HEK293 (cell line): ENCODE data around the gene ACAD8.

Experiments used
- KLF10 ChIP-seq: fragments of 450-650 bp; IDR thresholded peaks from 2 replicates; pipeline ENCODE4 v1.5.1; 2018; ENCODE audit warnings: missing biosample characterization, mild to moderate bottlenecking, missing genetic modification characterization
- MYNN ChIP-seq: fragments of 450-650 bp; formaldehyde crosslinking; IDR thresholded peaks from 2 replicates; pipeline ENCODE4 v1.5.1; 2016; ENCODE audit warnings: missing biosample characterization, missing genetic modification characterization, borderline replicate concordance
- SP2 ChIP-seq: fragments of 450-650 bp; formaldehyde crosslinking; IDR thresholded peaks from 2 replicates; pipeline ENCODE4 v1.5.1; 2016; ENCODE audit warnings: missing biosample characterization, missing genetic modification characterization
- SP7 ChIP-seq: fragments of 450-650 bp; formaldehyde crosslinking; IDR thresholded peaks from 2 replicates; pipeline ENCODE4 v1.5.1; 2016; ENCODE audit warnings: missing biosample characterization, missing genetic modification characterization
- ZBTB8A ChIP-seq: fragments of 450-650 bp; formaldehyde crosslinking; IDR thresholded peaks from 2 replicates; pipeline ENCODE4 v1.5.1; 2016; ENCODE audit warnings: missing biosample characterization, missing genetic modification characterization
- ZNF133 ChIP-seq: fragments of 450-650 bp; formaldehyde crosslinking; IDR thresholded peaks from 2 replicates; pipeline ENCODE4 v1.5.1; 2016; ENCODE audit warnings: missing biosample characterization, missing genetic modification characterization
- ZNF555 ChIP-seq: fragments of 450-650 bp; formaldehyde crosslinking; conservative IDR thresholded peaks from 2 replicates; pipeline ENCODE4 v1.5.1; 2017; ENCODE audit warnings: missing biosample characterization, mild to moderate bottlenecking, missing genetic modification characterization, inconsistent platforms
- ZNF792 ChIP-seq: fragments of 450-650 bp; formaldehyde crosslinking; IDR thresholded peaks from 2 replicates; pipeline ENCODE4 v1.5.1; 2016; ENCODE audit warnings: missing biosample characterization, missing genetic modification characterization
- ZNF830 ChIP-seq: fragments of 450-650 bp; IDR thresholded peaks from 2 replicates; pipeline ENCODE4 v1.5.0; 2018; ENCODE audit warnings: missing biosample characterization, missing genetic modification characterization, low read depth, mild to moderate bottlenecking, moderate library complexity
- TF ChIP-seq, protein P1 (sequence below): fragments of 450-650 bp; formaldehyde crosslinking; IDR thresholded peaks from 2 replicates; pipeline ENCODE4 v1.5.1; 2016; ENCODE audit warnings: missing biosample characterization, missing genetic modification characterization
- TF ChIP-seq, protein P2 (sequence below): fragments of 450-650 bp; formaldehyde crosslinking; IDR thresholded peaks from 2 replicates; pipeline ENCODE4 v1.5.1; 2016; ENCODE audit warnings: missing biosample characterization, missing genetic modification characterization
- TF ChIP-seq, protein P3 (sequence below): fragments of 450-650 bp; formaldehyde crosslinking; conservative IDR thresholded peaks from 2 replicates; pipeline ENCODE4 v1.5.1; 2016; ENCODE audit warnings: low read depth, missing biosample characterization, missing genetic modification characterization

DNA sequence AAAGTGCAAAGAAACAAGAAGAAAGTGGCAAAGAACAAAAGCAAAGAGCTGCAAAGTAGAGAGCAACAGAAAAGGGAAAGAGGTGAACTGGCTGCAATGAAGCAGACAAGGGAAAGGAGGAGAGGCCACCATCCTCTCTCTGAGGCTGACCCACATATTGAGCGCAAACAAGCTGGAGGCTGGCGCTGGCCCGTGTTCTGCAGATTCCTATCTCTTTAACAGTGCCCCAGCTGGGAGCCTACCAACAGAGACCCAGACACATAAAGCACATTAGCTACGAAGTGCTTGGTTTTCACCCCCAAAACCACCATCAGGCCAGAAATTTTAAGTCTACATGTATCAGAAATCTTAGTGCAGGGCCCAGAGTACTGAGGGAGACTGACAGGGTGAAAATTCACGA lies 47.2 kb upstream of the ACAD8 start:
- TF ChIP-seq MYNN (tag by site-specific recombination) (no peak), ZNF830 (tag by site-specific recombination) (no peak), KLF10 (tag by site-specific recombination) (no peak), SP7 (tag by site-specific recombination) (no peak), ZNF555 (tag by site-specific recombination) (no peak), ZBTB8A (tag by site-specific recombination) (no peak), ZNF792 (tag by site-specific recombination) (no peak), ZNF133 (no peak), SP2 (tag by site-specific recombination) (no peak)
- TF ChIP-seq, protein P1, sequence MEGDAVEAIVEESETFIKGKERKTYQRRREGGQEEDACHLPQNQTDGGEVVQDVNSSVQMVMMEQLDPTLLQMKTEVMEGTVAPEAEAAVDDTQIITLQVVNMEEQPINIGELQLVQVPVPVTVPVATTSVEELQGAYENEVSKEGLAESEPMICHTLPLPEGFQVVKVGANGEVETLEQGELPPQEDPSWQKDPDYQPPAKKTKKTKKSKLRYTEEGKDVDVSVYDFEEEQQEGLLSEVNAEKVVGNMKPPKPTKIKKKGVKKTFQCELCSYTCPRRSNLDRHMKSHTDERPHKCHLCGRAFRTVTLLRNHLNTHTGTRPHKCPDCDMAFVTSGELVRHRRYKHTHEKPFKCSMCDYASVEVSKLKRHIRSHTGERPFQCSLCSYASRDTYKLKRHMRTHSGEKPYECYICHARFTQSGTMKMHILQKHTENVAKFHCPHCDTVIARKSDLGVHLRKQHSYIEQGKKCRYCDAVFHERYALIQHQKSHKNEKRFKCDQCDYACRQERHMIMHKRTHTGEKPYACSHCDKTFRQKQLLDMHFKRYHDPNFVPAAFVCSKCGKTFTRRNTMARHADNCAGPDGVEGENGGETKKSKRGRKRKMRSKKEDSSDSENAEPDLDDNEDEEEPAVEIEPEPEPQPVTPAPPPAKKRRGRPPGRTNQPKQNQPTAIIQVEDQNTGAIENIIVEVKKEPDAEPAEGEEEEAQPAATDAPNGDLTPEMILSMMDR (tag by site-specific recombination): no peak
- TF ChIP-seq, protein P2, sequence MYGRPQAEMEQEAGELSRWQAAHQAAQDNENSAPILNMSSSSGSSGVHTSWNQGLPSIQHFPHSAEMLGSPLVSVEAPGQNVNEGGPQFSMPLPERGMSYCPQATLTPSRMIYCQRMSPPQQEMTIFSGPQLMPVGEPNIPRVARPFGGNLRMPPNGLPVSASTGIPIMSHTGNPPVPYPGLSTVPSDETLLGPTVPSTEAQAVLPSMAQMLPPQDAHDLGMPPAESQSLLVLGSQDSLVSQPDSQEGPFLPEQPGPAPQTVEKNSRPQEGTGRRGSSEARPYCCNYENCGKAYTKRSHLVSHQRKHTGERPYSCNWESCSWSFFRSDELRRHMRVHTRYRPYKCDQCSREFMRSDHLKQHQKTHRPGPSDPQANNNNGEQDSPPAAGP (tag by site-specific recombination): no peak
- TF ChIP-seq, protein P3, sequence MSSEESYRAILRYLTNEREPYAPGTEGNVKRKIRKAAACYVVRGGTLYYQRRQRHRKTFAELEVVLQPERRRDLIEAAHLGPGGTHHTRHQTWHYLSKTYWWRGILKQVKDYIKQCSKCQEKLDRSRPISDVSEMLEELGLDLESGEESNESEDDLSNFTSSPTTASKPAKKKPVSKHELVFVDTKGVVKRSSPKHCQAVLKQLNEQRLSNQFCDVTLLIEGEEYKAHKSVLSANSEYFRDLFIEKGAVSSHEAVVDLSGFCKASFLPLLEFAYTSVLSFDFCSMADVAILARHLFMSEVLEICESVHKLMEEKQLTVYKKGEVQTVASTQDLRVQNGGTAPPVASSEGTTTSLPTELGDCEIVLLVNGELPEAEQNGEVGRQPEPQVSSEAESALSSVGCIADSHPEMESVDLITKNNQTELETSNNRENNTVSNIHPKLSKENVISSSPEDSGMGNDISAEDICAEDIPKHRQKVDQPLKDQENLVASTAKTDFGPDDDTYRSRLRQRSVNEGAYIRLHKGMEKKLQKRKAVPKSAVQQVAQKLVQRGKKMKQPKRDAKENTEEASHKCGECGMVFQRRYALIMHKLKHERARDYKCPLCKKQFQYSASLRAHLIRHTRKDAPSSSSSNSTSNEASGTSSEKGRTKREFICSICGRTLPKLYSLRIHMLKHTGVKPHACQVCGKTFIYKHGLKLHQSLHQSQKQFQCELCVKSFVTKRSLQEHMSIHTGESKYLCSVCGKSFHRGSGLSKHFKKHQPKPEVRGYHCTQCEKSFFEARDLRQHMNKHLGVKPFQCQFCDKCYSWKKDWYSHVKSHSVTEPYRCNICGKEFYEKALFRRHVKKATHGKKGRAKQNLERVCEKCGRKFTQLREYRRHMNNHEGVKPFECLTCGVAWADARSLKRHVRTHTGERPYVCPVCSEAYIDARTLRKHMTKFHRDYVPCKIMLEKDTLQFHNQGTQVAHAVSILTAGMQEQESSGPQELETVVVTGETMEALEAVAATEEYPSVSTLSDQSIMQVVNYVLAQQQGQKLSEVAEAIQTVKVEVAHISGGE (tag by site-specific recombination): no peak
